ENCODE measurements around the gene PXDN. TPM values are rescaled to one million over a fixed set of nuclear protein-coding genes. Genes with fewer than 3 reads are reported as not detected.

The PXDN gene
- total RNA-seq, 2 donors from 2014 or later: 29.5 to 40.8 TPM

DNA sequence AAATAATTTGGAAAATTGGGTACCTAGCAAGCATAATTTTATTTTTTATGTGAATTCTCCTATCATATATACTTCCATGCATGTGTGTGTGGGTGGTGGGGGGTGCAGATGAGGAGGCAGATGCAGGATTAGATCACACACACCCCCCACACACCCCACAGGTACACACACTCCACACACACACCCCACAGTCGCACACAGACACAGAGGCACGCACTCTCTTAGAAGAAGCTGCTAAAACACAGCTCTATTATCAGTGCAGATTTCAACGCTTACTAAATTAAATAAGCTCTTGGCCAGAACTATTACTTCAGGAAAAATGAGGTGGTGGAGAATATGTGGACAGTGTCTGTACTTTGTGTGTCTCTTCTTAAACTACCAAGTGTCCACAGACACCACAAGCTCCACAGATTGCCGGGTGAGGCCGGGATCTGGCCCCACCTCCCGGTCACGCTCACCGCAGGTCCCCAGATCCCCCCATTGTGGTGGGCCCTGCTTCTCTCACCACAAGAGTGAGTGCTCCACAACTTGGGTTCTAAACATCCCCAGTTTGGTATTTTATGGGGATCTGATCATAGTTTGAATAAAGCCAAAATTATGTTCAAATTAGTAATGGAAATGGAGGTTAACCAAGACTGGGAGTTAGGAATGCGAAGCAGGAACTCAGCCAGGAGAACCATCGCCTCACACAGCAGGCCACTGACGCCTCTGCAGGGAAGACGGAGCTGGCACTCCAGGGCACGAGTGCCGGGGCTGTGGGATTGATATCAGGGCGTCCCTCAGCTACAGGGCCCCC lies 102.1 kb downstream of the PXDN start:
- H3K27me3 ChIP-seq (replicated peaks; ENCODE audit: insufficient read depth): no peaks in the 10 kb centered on the region
- TF ChIP-seq, protein P1, sequence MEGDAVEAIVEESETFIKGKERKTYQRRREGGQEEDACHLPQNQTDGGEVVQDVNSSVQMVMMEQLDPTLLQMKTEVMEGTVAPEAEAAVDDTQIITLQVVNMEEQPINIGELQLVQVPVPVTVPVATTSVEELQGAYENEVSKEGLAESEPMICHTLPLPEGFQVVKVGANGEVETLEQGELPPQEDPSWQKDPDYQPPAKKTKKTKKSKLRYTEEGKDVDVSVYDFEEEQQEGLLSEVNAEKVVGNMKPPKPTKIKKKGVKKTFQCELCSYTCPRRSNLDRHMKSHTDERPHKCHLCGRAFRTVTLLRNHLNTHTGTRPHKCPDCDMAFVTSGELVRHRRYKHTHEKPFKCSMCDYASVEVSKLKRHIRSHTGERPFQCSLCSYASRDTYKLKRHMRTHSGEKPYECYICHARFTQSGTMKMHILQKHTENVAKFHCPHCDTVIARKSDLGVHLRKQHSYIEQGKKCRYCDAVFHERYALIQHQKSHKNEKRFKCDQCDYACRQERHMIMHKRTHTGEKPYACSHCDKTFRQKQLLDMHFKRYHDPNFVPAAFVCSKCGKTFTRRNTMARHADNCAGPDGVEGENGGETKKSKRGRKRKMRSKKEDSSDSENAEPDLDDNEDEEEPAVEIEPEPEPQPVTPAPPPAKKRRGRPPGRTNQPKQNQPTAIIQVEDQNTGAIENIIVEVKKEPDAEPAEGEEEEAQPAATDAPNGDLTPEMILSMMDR (IDR thresholded peaks at IDR 0.05): no peak
- no peak for TF ChIP-seq POLR2AphosphoS5 (IDR thresholded peaks at IDR 0.05)
- TF ChIP-seq POLR2A (IDR thresholded peaks at IDR 0.05): no peak
- no peak overlapping the region for H3K27ac ChIP-seq
- H3K36me3 ChIP-seq: no peaks in the 10 kb centered on the region
- H3K9me3 ChIP-seq: no peaks in the 10 kb centered on the region
- intact Hi-C loops (cut with DNase I): no loop called here
- DNase-seq (ENCODE audit: low spot score): no peak
- no peak overlapping the region for H3K4me3 ChIP-seq
- 75% methylated on average over 15 of the region's 15 CpGs for WGBS
- no peaks in the 10 kb centered on the region for H3K4me1 ChIP-seq (replicated peaks)

DNA sequence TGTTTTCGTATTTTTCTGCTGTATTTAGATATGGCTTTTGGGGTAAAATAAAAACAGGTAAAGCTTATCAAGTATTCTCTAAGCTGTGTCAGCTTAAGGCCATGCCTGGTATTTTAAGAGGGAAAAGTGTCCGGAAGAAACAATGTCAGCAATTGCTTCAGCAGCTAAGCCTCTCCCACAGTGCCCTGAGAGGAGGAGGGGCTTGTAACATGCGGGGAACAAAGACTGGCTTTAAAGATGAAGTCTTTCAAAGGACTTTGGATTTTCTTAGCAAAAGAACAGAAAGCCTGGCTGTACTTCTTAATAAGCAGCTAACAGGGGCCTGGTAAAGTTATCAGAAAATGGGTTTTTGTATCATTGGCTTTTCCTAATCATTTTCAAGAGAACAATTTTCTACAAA lies 102.8 kb downstream of the PXDN start:
- TF ChIP-seq POLR2A (IDR thresholded peaks at IDR 0.05) (no peak), POLR2AphosphoS5 (IDR thresholded peaks at IDR 0.05) (no peak)
- TF ChIP-seq, protein P1 (IDR thresholded peaks at IDR 0.05): no peak
- 44% methylated on average over 3 of the region's 3 CpGs for WGBS

DNA sequence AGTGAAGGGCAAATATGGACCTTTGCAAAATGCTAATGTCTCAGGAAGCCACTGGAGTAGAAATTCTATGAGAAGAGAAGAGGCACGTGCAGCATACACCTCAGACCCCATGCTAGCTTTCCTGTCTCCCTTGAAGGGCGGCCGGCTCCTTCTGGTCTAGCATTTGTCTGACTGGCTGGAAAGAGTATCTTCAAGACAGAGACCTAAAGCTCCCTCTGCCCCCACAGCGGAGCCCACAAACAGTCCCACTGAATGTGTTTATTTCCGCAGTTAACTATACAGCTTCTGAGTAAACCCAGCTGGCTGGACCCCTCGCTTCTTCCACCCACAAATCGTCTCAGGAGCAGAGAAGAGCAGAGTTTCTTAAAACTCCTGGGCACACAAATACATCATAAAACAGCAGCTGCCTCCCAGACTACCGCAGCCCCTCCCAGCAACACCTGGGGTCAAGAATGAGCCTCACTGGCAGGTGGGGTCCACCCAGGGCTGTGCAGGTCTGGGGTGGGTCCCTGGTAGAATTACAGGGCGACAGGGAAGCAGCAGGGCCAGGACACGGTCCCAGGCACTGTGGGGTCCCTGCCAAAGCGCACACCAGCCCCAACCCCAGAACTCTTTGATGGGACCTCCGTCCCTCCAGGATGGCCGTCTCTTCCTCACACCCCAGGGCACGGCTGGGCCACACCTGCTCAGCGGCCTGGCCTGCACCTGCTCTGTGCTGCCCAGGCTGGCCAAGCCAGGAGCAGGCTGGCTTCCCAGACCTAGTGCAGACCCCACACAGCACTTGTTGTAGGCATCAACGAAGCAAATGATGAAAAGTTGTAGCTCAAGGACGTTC lies 103.8 kb downstream of the PXDN start:
- TF ChIP-seq, protein P1 (IDR thresholded peaks at IDR 0.05): no peak
- TF ChIP-seq POLR2AphosphoS5 (IDR thresholded peaks at IDR 0.05): no peak
- no peak for TF ChIP-seq POLR2A (IDR thresholded peaks at IDR 0.05)
- 82% methylated on average over 17 of the region's 17 CpGs for WGBS
- Histone ChIP-seq H3K27me3 (replicated peaks; ENCODE audit: insufficient read depth) (no peaks in the 10 kb centered on the region), H3K4me3 (no peak overlapping the region), H3K36me3 (no peaks in the 10 kb centered on the region), H3K9me3 (no peaks in the 10 kb centered on the region), H3K4me1 (replicated peaks) (no peaks in the 10 kb centered on the region), H3K27ac (no peak overlapping the region)
- DNase-seq (ENCODE audit: low spot score): no peak
- intact Hi-C loops (cut with DNase I): no loop called here

More for the DNA sequence above, 102.8 kb downstream of the PXDN start:
- Histone ChIP-seq H3K27me3 (replicated peaks; ENCODE audit: insufficient read depth) (no peaks in the 10 kb centered on the region), H3K9me3 (no peaks in the 10 kb centered on the region), H3K27ac (no peak overlapping the region), H3K36me3 (no peaks in the 10 kb centered on the region), H3K4me3 (no peak overlapping the region), H3K4me1 (replicated peaks) (no peaks in the 10 kb centered on the region)
- no peak for DNase-seq (ENCODE audit: low spot score)
- intact Hi-C loops (cut with DNase I): no loop called here

DNA sequence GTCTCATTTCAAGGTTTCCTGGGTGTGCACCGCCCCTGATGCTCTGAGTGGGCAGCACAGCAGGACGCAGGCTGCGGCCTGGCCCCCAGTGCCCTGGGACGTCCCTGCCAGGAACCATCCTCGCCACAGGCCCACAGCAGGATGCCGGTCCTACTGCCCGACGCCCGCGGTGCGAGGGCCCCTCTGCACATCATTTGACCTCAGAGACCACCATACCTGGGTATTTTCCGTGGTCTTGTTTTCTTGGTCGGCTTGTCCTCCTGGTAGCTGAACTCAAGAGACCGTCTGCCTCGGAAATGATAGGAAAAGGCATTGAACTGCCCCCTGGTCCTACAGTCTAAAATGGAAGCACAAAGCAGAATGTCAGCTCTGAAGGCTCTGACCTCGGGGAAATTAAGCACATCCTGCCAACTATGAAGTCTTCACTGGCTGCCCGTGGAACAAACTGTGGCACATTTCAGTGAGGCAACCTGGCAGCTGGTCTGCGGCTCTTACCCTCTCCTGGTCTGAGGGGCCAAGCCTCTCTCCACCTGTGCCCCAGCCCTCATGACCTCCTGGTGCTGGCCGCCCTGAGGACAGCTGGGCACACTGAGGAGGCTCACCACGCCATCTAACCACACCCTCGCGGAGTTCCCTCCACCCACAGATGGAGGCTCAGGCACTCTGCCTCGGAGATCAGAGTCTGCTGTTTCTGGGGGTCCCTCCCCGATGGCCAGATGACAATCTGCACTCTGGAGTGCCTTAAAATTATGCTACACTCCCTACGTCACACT lies 105.0 kb downstream of the PXDN start:
- H3K27ac ChIP-seq: no peak overlapping the region

More for the DNA sequence above, 105.0 kb downstream of the PXDN start:
- intact Hi-C loops (cut with DNase I): no loop called here
- DNase-seq (ENCODE audit: low spot score): no peak
- Histone ChIP-seq H3K4me1 (replicated peaks) (no peaks in the 10 kb centered on the region), H3K36me3 (no peaks in the 10 kb centered on the region), H3K4me3 (no peak overlapping the region), H3K27me3 (replicated peaks; ENCODE audit: insufficient read depth) (no peaks in the 10 kb centered on the region), H3K9me3 (no peaks in the 10 kb centered on the region)
- TF ChIP-seq POLR2AphosphoS5 (IDR thresholded peaks at IDR 0.05) (no peak), POLR2A (IDR thresholded peaks at IDR 0.05) (no peak)
- TF ChIP-seq, protein P1 (IDR thresholded peaks at IDR 0.05): no peak
- 93% methylated on average over 24 of the region's 25 CpGs for WGBS
